T-cell (primary cell): Measurements from ENCODE around the gene TLDC2. TPM values are rescaled to one million over a fixed set of nuclear protein-coding genes. Genes with fewer than 3 reads are reported as not detected.
A peak's percentile ranks its signal among the peaks of the same experiment; 100 is the strongest.

Experiments used
- ATAC-seq, 4 experiments: fragments of 200-7000 bp in 3 of 4; fragments of 150-1000 bp in 1 of 4; cut with Tn5 transposase; replicated peaks in 1 of 4; 1 replicate in 3 of 4; 2 replicates in 1 of 4; pipeline ENCODE4 v1.10.0; 2021; ENCODE audit warnings: moderate library complexity in 3 of 4, mild to moderate bottlenecking in 2 of 4, moderate number of reproducible peaks in 1 of 4
- CTCF ChIA-PET, 2 donors: fragments of 300-600 bp; sonication (Branson Sonifier 250); formaldehyde crosslinking; loops; one replicate each; lab custom pipeline; 2022; ENCODE audit warnings: antibody characterized with exemption in 2 of 2; lab: Charles Lee
- POLR2A ChIA-PET, 2 donors: fragments of 300-600 bp; sonication (Branson Sonifier 250); formaldehyde crosslinking; loops; one replicate each; lab custom pipeline; 2022; ENCODE audit warnings: antibody characterized with exemption in 2 of 2; lab: Charles Lee
- DNase-seq, 35 experiments: peaks; one replicate each; pipeline versions ENCODE4 v3.0.0 to v3.0.0-alpha.2; 2013 to 2023
- H3K27ac ChIP-seq: one replicate; pipeline ENCODE4 v1.5.1; 2013; ENCODE audit warnings: low read length
- H3K27me3 ChIP-seq, 2 experiments: replicated peaks in 1 of 2; 1 replicate in 1 of 2; 2 replicates in 1 of 2; pipeline versions ENCODE4 v1.6.1 to v1.7.0; 2013; ENCODE audit warnings: low read length in 1 of 2, mixed read lengths in 1 of 2; ENCODE audit not compliant: control insufficient read depth in 2 of 2, insufficient read depth in 2 of 2; ENCODE audit errors: extremely low read depth in 1 of 2
- H3K36me3 ChIP-seq, 2 donors: 1 replicate in 1 of 2; 2 replicates in 1 of 2; pipeline versions ENCODE4 v1.6.1 to v1.7.0; 2013; ENCODE audit warnings: low read length in 1 of 2; ENCODE audit not compliant: control insufficient read depth in 2 of 2, insufficient read depth in 1 of 2; ENCODE audit errors: extremely low read depth in 1 of 2
- H3K4me1 ChIP-seq, 2 experiments: 1 replicate in 1 of 2; 2 replicates in 1 of 2; pipeline versions ENCODE4 v1.6.1 to v1.7.0; 2013; ENCODE audit warnings: low read length in 2 of 2, mixed read lengths in 1 of 2; ENCODE audit not compliant: insufficient read depth in 2 of 2, control insufficient read depth in 1 of 2; ENCODE audit errors: extremely low read depth in 1 of 2
- H3K4me3 ChIP-seq, 2 donors: 1 replicate in 1 of 2; 2 replicates in 1 of 2; pipeline versions ENCODE4 v1.5.1 to v1.7.0; 2013; ENCODE audit warnings: mild to moderate bottlenecking in 2 of 2, low read length in 1 of 2, moderate library complexity in 1 of 2; ENCODE audit not compliant: control insufficient read depth in 1 of 2; ENCODE audit errors: extremely low read depth in 1 of 2
- H3K9me3 ChIP-seq: 2 replicates; pipeline ENCODE4 v1.7.0; 2013
- H3K27ac Mint-ChIP-seq, 2 donors: one replicate each; pipeline ENCODE4 v1.8.0; 2020 to 2021; ENCODE audit warnings: mild to moderate bottlenecking in 2 of 2, mixed read lengths in 2 of 2
- H3K27me3 Mint-ChIP-seq, 2 donors: one replicate each; pipeline ENCODE4 v1.8.0; 2021 to 2022; ENCODE audit warnings: mixed read lengths in 2 of 2
- H3K36me3 Mint-ChIP-seq: one replicate; pipeline ENCODE4 v1.8.0; 2021; ENCODE audit warnings: mixed read lengths
- H3K4me1 Mint-ChIP-seq, 3 donors: one replicate each; pipeline ENCODE4 v1.8.0; 2020 to 2022; ENCODE audit warnings: mixed read lengths in 3 of 3, mild to moderate bottlenecking in 1 of 3
- H3K4me3 Mint-ChIP-seq, 3 donors: one replicate each; pipeline ENCODE4 v1.8.0; 2020 to 2022; ENCODE audit warnings: mild to moderate bottlenecking in 3 of 3, mixed read lengths in 3 of 3, moderate library complexity in 3 of 3
- H3K9me3 Mint-ChIP-seq, 3 donors: one replicate each; pipeline ENCODE4 v1.8.0; 2020 to 2022; ENCODE audit warnings: mixed read lengths in 3 of 3
- WGBS: methylation state at CpG from one replicate; pipeline ENCODE4 v1.1.5; 2013; ENCODE audit warnings: missing lambda C conversion rate; ENCODE audit not compliant: insufficient coverage; 5-methylcytosine and 5-hydroxymethylcytosine counted together
- total RNA-seq, 35 experiments: library from RNA in 6 of 35; stranded (reverse) in 6 of 35; fragments of 120-200 nt in 1 of 35; gene quantifications; one replicate each; pipeline versions ENCODE4 v1.2.1 to v1.2.4 and lab custom pipeline; 2013 to 2026

Gene TLDC2
- total RNA-seq, 5 donors from 2014 or later (not counting 1 experiment from before 2014, with no cell fraction given), result 0.33 TPM; not detected in 4

DNA sequence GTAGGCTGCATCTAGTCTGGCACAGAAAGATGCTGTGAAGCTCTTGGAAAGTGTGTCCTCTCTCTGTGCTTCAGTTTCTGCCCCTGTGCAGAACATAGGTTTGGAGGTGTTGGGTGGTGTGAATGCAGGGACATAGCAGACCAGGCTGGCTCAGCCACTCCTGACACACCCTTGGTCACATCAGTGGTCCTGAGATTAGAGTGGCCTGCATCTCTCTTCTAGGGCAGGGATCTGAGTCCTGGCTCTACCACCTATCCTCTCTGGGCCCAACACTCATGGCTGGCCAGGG is 10.1 kb upstream of the TLDC2 start:
- Histone ChIP-seq H3K27ac (no peak overlapping the region), H3K36me3 (no peaks in the 10 kb centered on the region), H3K27me3 (peaks cover 0 to 48% of the 10 kb centered on the region in 2 experiments), H3K9me3 (no peaks in the 10 kb centered on the region), H3K4me1 (peaks cover 0 to 15% of the 10 kb centered on the region in 2 experiments), H3K4me3 (no peak overlapping the region)
- POLR2A ChIA-PET, result no interaction called here
- ATAC-seq (no peak), DNase-seq (no peak)
- H3K4me3 Mint-ChIP-seq, result peak overlapping the region in 2 of 3 donors; percentile 28 to 42
- H3K36me3 Mint-ChIP-seq, result no peaks in the 10 kb centered on the region
- CTCF ChIA-PET, result no interaction called here
- no peaks in the 10 kb centered on the region for H3K9me3 Mint-ChIP-seq
- H3K27ac Mint-ChIP-seq, result no peak overlapping the region
- peaks cover 0 to 17% (median 0%) of the 10 kb centered on the region in 3 donors for H3K4me1 Mint-ChIP-seq
- H3K27me3 Mint-ChIP-seq, result peaks cover 9 to 37% of the 10 kb centered on the region in 2 donors

DNA sequence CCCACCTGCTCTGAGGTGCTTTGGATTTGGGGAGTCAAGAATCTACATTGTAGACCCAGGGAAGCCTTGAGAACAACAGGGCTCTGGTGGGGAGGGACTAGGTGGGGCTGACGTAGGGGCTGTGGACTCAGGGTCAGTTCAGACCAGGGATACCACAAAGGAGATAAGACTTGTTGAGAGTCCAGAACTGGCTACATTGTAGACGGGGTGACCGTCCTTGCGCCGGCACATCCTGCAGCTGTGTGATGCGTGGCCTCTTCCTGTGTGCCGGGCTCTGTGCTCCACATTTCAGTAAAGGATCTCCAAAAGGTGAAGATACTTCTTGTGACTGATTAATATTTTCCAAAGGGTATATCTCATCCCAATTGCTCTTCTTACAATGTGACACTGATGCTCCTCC is 9.8 kb upstream of the TLDC2 start:
- 96% methylated on average over 3 of the region's 7 CpGs for WGBS
- Histone ChIP-seq H3K36me3 (no peaks in the 10 kb centered on the region), H3K9me3 (no peaks in the 10 kb centered on the region), H3K4me3 (no peak overlapping the region), H3K27me3 (peaks cover 0 to 46% of the 10 kb centered on the region in 2 experiments), H3K27ac (no peak overlapping the region), H3K4me1 (peaks cover 0 to 15% of the 10 kb centered on the region in 2 experiments)
- H3K27ac Mint-ChIP-seq, result no peak overlapping the region
- H3K36me3 Mint-ChIP-seq, result no peaks in the 10 kb centered on the region
- POLR2A ChIA-PET, result no interaction called here
- CTCF ChIA-PET, result interaction anchor here in 1 of 2 donors (0.9 kb wide), 1 partner anchor 18 kb away, joined by 3 read pairs; no protein-coding TSS in a partner anchor
- H3K4me1 Mint-ChIP-seq, result peaks cover 0 to 16% (median 0%) of the 10 kb centered on the region in 3 donors
- no peaks in the 10 kb centered on the region for H3K9me3 Mint-ChIP-seq
- peak overlapping the region in 1 of 3 donors; percentile 28 for H3K4me3 Mint-ChIP-seq
- ATAC-seq, result no peak
- no peak for DNase-seq
- peaks cover 9 to 36% of the 10 kb centered on the region in 2 donors for H3K27me3 Mint-ChIP-seq

DNA sequence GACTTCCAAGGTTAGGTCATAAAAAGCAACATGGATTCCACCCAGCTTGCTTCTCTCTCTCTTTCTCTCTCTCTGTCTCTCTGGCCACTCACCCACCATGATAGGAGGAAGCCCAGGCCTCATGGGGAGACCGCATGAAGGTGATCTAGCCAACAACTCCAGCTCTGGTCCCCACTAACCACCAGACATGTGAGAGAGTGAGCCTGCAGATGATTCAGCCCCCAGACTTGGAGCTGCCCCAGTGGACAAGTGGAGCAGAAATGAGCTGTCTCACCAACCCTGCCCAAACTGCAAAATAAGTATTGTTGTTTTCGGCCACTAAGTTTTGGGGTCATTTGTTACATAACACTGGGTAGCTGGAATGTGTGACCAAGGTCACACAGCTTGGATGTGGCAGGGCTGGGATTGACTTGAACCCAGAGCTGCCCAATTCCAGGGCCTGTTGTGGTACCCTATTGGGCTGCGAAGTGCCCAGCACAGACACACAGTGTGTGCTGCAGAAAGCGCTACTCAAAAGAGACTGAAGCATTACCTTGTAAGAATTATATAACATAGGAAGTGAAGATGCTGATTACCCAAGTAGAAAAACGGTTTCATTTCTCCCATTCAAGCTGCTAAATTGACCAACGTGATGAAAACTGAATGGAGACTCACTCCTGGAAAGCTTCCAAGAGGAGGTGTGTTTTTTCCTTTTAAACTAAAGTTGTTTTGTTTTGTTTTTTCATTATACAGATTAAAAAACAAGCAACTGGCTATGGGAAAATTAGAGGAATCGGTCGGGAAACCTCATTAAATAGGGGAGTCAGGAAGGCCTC is 9.1 kb upstream of the TLDC2 start:
- H3K27ac Mint-ChIP-seq, result no peak overlapping the region
- POLR2A ChIA-PET, result interaction anchor here (0.6 to 0.7 kb wide), 2 partner anchors 79 to 112 kb away, joined by 4 to 8 read pairs; no protein-coding TSS in a partner anchor
- 90% methylated on average over 2 of the region's 8 CpGs for WGBS
- Histone ChIP-seq H3K4me3 (no peak overlapping the region), H3K9me3 (no peaks in the 10 kb centered on the region), H3K27me3 (peaks cover 0 to 45% of the 10 kb centered on the region in 2 experiments), H3K4me1 (peaks cover 0 to 15% of the 10 kb centered on the region in 2 experiments), H3K27ac (no peak overlapping the region), H3K36me3 (no peaks in the 10 kb centered on the region)
- no peaks in the 10 kb centered on the region for H3K36me3 Mint-ChIP-seq
- CTCF ChIA-PET, result interaction anchor here in 1 of 2 donors (0.6 to 0.9 kb wide), 2 partner anchors 18 to 19 kb away, joined by 3 read pairs; no protein-coding TSS in a partner anchor
- peaks cover 0 to 11% (median 0%) of the 10 kb centered on the region in 3 donors for H3K4me1 Mint-ChIP-seq
- DNase-seq, result no peak
- H3K27me3 Mint-ChIP-seq, result peaks cover 9 to 29% of the 10 kb centered on the region in 2 donors
- no peak for ATAC-seq
- no peaks in the 10 kb centered on the region for H3K9me3 Mint-ChIP-seq
- H3K4me3 Mint-ChIP-seq, result no peak overlapping the region

DNA sequence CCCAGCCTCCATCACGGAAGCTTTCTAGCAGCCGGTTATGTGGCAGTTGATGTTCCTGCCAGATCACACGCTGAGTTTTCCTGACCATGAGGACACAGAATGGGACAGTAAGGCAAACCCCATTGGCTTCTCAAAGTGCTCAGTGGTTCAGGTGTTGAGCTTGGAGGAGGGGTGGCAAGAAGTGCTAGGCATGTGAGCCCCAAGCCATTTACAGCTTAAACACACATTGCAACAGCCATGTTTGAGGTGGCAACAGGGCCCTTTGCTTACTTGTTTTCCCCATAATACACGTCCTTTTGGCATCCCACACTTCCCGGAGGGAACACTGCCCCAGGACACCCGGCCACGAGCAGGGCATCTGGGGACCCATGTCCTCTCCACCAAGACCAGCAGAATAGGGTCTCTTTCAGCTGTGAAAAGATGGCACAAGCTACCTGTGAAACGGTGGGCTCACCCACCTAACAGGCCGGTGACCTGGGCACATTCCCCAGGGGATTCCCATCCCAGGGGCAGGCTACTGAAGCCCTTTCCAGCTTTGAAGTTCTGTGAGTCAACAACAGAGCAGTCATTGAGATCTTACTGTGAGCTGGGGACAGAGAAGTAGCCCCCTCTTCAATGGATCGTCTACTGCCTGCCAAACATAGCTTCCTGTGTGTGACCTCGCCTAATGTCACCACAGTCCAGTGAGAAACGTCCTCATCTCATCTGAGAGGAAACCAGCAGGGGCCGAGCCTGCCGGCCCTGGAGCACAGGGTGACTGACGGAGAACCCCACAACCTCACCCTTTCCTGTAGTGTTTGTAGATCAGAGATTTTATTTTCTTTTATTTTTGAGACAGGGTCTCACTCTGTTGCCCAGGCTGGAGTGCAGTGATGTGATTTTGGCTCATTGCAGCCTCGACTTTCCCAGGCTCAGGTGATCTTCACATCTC is 4.0 kb upstream of the TLDC2 start:
- CTCF ChIA-PET, result interaction anchor here in 1 of 2 donors (0.5 to 0.6 kb wide), 2 partner anchors 64 to 153 kb away, joined by 5 to 13 read pairs; no protein-coding TSS in a partner anchor
- H3K36me3 ChIP-seq, result no peaks in the 10 kb centered on the region
- DNase-seq (no peak), ATAC-seq (no peak)
- Mint-ChIP-seq H3K27me3 (no peaks in the 10 kb centered on the region), H3K36me3 (peaks cover 3% of the 10 kb centered on the region), H3K27ac (no peak overlapping the region), H3K4me1 (no peaks in the 10 kb centered on the region), H3K9me3 (no peaks in the 10 kb centered on the region), H3K4me3 (no peak overlapping the region)
- WGBS, result 87% methylated on average over 6 of the region's 16 CpGs
- POLR2A ChIA-PET, result interaction anchor here in 1 of 2 donors (0.7 kb wide), 1 partner anchor 336 kb away, joined by 6 read pairs; no protein-coding TSS in a partner anchor
- H3K4me1 ChIP-seq, result no peaks in the 10 kb centered on the region
- H3K9me3 ChIP-seq, result no peaks in the 10 kb centered on the region
- H3K4me3 ChIP-seq, result no peak overlapping the region
- peaks cover 0 to 20% of the 10 kb centered on the region in 2 experiments for H3K27me3 ChIP-seq
- no peak overlapping the region for H3K27ac ChIP-seq

DNA sequence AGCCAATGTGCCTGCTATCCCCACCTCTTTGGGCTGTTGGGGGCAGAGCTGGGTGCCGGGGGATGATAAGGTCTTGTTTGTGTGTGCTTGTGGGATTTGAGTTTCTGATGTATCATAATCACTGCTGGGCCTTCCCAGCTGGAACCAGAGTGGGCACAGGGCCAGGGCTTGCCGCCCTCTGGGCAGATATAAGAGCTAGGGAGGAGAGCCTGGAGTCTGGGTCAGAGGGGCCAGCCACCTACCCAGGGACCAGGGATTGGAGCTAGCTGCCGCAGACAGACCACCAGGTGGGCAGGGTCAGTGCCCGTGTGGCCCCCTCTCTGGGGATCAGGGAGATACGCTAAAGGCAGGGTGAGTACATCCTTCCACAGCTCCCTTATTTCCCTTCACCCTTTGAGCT is 3.1 kb upstream of the TLDC2 start:
- H3K27me3 Mint-ChIP-seq, result no peaks in the 10 kb centered on the region
- no peaks in the 10 kb centered on the region for H3K4me1 Mint-ChIP-seq
- Histone ChIP-seq H3K36me3 (no peaks in the 10 kb centered on the region), H3K4me1 (no peaks in the 10 kb centered on the region), H3K4me3 (no peak overlapping the region), H3K27me3 (peaks cover 0 to 21% of the 10 kb centered on the region in 2 experiments), H3K27ac (no peak overlapping the region), H3K9me3 (no peaks in the 10 kb centered on the region)
- ChIA-PET POLR2A (interaction anchor here in 1 of 2 donors (0.7 kb wide), 1 partner anchor 337 kb away, joined by 6 read pairs; no protein-coding TSS in a partner anchor), CTCF (interaction anchor here in 1 of 2 donors (0.6 kb wide), 1 partner anchor 154 kb away, joined by 13 read pairs; no protein-coding TSS in a partner anchor)
- no peak overlapping the region for H3K4me3 Mint-ChIP-seq
- H3K27ac Mint-ChIP-seq, result no peak overlapping the region
- no peaks in the 10 kb centered on the region for H3K9me3 Mint-ChIP-seq
- H3K36me3 Mint-ChIP-seq, result peaks cover 3% of the 10 kb centered on the region
- ATAC-seq, result no peak
- 86% methylated on average over 3 of the region's 5 CpGs for WGBS
- DNase-seq, result no peak
